Astrocyte of the hippocampus (primary cell): Measurements from ENCODE around the gene PBX1.
A peak's percentile ranks its signal among the peaks of the same experiment; 100 is the strongest.
"Not testable (repeated sequence)": the region's sequence is repeated elsewhere in the genome, so short reads cannot be mapped to it uniquely, and the experiment has no call there.

Experiments
- DNase-seq: peaks from one replicate; pipeline ENCODE4 v3.0.0; 2011; ENCODE audit warnings: low read depth, low spot score

The PBX1 gene

DNA sequence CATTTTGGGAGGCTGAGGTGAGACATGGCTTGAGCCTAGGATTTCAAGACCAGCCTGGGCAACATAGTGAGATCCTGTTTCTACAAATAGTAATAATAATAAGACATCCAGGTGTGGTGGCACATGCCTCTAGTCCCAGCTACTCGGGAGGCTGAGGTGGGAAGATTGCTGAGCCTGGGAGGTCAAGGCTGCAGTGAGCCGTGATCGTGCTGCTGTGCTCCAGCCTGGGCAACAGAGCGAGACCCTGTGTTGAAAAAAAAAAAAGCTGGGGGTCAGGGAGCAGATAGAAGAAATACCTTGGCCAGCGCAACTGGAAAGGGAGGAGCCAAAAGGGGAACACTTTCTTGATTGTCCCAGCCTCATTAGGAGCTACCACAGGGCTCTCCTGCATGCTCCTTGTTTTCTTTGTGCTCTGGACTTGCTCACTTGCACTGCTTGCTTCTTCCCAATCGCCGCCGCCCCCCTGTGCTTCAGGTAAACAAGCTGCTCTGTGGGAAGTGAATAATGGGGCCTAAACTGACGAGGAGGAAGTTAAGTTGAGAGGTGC lies 31.1 kb downstream of the PBX1 start:
- DNase-seq = no peak

- DNase-seq = no peak
These were observed 31.6 kb downstream of the PBX1 start for GRCh38 chr1:164590592-164590991.

DNA sequence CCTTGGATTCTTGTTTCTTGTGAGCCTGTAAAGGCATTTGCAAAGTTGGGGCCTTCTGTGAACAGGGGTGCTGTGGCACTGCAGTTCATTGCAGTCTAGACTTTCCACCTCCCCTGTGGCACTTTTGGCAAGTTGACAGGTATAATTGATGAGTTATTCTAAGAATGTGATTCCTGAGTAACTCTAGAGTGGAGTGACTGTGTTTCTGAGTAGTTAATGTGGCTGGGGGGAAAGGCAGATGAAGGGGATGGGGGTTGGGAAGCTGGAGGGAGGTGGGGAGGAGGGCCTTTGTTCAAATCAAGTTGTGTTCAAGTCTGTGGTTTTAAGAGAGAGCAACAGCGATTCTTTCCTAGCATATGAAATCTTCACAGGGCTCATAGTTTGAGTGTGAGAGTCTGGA lies 32.9 kb downstream of the PBX1 start:
- DNase-seq = peak; percentile 91

GRCh38 chr1:164592634-164593033 lies 33.6 kb downstream of the PBX1 start:
- no peak for DNase-seq

- no peak for DNase-seq
These were observed 36.2 kb downstream of the PBX1 start for GRCh38 chr1:164595212-164595611.

DNA sequence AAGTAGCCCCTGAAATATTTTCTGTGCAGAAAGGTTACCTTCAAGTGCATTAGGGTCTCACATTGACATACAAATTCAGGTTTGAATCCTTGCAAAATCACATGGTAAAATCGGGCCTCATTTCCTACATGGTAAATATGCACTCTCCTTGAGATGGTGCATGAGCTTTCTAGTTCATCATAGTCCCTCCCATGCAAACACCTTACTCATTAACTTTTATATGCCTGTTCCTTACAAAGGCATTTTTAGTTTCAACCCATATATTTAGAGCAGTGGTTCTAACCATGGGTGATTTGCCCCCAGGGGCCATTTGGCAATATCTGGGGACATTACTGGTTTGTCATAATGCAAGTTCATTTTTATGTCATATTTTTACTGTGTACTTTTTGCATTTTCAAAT lies 37.2 kb downstream of the PBX1 start:
- DNase-seq = no peak

DNA sequence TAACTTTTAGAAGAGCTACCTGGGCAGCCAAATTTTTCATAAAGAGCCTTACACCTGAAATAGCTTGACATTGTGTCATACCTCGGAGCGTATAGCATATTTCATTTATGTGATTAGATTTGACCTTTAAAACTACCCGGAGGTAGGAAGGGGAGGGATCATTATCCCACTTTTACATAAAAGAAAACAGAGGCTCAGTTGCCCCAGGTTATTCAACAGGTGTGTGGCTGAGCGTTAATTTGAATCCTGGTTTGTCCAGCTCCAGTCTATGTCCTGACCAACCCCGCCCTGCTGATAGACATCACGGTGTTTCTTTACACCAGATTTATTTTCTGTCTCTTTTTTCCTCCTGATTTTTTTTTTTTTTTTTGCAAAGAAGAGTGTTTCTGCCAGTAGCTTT lies 39.7 kb downstream of the PBX1 start:
- no peak for DNase-seq

- DNase-seq = no peak
These were observed 40.3 kb downstream of the PBX1 start for GRCh38 chr1:164599272-164599671.

- no peak for DNase-seq
These were observed 42.6 kb downstream of the PBX1 start for GRCh38 chr1:164601399-164602100.

DNA sequence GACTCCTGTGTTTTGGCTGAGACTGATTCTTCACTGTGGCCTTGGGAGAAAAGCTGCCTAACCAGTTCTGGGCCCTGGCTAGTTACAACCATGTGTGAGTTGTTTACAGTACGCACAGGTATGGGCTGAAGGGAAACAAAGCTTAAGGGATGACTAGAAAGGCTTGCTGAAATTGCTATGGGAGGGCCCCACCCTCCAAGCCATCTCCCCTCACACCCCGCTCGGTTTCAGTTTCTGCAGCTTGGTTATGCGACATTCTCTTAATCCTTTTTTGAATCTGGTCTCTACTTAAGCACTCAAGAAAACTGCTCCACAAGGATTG lies 43.1 kb downstream of the PBX1 start:
- no peak for DNase-seq

- DNase-seq = peak; percentile 95
These were observed 43.6 kb downstream of the PBX1 start for GRCh38 chr1:164602480-164603093.

- not testable (repeated sequence) for DNase-seq
These were observed 44.8 kb downstream of the PBX1 start for GRCh38 chr1:164603805-164604204.

DNA sequence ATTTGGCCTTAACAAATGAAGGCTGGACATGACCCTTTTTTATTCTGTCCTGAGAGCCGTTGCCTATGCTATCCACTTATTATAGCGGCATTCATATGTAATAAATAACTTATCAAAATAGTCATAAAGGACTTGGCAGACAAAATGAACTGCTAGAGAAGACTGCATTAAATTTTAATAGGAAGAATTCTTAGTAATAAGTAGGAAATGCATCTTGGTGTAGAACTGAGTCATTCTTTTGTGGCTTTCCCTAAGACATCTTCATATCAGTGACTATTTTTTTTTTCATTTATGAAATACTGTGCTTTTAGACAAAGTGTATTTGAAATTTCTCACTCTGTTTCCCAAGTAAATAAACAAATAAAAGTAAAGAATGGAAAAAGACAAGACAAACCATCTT lies 45.6 kb downstream of the PBX1 start:
- DNase-seq = no peak

- DNase-seq = no peak
These were observed 46.5 kb downstream of the PBX1 start for GRCh38 chr1:164605254-164606091.

- no peak for DNase-seq
These were observed 48.4 kb downstream of the PBX1 start for GRCh38 chr1:164607351-164607750.

- peak; percentile 57 for DNase-seq
These were observed 49.7 kb downstream of the PBX1 start for GRCh38 chr1:164608651-164609057.

DNA sequence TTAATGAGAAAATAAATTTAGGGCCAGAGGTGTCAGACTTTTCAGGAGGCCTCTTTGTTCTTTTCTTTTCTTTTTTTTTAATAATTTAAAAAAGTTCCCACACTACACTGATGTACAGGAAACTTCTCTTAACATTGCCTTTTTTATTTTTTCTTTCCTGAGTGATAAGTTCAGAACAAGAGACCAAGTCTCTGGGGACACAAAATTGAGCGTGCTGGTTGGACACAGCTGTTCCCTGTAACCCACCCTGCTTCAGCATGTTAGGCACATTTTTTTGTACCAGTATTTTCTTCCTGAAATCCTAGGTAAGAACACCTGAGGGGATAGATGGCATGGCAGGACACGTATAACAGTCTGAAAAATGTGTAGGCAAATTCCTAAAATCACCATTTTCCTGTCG lies 50.1 kb downstream of the PBX1 start:
- no peak for DNase-seq

GRCh38 chr1:164610538-164611222 lies 51.7 kb downstream of the PBX1 start:
- no peak for DNase-seq

- peak; percentile 94 for DNase-seq
These were observed 53.0 kb downstream of the PBX1 start for GRCh38 chr1:164611754-164612642.

DNA sequence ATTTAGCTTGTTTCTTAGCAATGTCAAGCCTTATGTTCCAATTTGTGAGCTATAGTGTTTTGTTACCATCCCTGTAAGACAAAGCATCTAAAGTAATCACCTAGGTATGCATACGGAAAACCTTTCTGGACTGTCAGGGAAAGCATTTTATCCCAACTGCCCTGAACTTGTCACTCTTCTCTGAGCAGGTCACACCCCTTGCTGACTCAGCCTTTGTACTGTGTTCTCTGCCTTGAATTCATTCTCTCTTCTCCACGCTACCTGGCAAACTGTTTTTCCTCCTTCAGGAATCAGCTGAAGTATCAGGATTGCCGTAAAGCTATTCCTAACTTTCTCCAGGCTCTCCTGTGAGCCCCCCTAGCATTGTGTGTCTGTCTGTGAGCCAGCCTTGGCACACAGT lies 54.2 kb downstream of the PBX1 start:
- DNase-seq = peak; percentile 75

DNA sequence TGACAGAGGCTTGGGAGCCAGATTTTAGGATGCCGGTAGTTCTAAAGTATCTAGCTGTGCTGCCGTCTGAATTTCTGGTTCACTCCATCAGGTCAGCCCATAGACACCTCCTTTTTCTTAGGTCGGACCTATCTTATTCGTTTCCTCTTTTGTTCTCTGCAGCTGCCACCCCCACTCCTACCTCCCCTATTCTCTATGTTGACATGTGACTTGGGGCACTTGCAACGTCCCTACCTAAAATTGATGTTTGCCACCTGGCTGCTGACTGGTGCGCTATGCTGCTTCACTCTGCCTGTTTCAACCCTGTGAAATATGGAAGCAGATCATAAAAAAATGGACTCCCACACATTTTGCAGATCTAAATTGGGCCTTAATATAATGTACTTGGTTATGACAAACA lies 55.3 kb downstream of the PBX1 start:
- DNase-seq = no peak
